A673 (cell line): ENCODE results near the gene MAGEB2.

ENCODE experiments used
- EZH2 ChIP-seq: fragments of 200-600 bp; sonication (generic); IDR thresholded peaks from 2 replicates; pipeline ENCODE4 v1.6.1; 2017; ENCODE audit warnings: borderline replicate concordance, low read depth, mild to moderate bottlenecking, mixed read lengths, antibody characterized with exemption, low read length; ENCODE audit not compliant: poor library complexity, severe bottlenecking
- TF ChIP-seq, protein P1 (sequence below): fragments of 300-800, 200-600 bp; sonication (generic); conservative IDR thresholded peaks from 2 replicates; pipeline ENCODE4 v1.5.1; 2017; ENCODE audit warnings: low read depth, mild to moderate bottlenecking, antibody characterized with exemption, low read length, moderate library complexity, mixed read lengths

DNA sequence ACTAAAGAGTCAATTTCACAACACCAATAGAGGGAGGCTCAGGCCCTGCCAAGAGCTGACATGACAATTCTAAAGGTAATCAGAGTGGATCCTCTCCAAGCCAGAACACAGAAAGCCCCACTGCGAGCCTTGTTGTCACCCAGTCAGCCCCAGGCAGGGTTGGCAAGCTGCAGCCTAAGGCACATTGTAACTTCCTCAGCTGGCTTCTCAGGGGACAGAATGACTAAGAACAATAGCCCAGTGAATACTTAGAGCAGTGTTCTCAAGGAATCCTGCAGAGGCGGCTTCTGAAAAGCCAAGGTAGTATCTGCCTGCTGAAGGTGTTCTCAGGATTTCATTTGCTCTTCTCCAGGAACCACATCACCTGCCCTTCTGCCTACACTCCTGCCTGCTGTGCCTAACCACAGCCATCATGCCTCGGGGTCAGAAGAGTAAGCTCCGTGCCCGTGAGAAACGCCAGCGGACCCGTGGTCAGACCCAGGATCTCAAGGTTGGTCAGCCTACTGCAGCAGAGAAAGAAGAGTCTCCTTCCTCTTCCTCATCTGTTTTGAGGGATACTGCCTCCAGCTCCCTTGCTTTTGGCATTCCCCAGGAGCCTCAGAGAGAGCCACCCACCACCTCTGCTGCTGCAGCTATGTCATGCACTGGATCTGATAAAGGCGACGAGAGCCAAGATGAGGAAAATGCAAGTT, 26.5 kb downstream of the MAGEB2 start, which contains the start of gene MAGEB4:
- TF ChIP-seq, protein P1, sequence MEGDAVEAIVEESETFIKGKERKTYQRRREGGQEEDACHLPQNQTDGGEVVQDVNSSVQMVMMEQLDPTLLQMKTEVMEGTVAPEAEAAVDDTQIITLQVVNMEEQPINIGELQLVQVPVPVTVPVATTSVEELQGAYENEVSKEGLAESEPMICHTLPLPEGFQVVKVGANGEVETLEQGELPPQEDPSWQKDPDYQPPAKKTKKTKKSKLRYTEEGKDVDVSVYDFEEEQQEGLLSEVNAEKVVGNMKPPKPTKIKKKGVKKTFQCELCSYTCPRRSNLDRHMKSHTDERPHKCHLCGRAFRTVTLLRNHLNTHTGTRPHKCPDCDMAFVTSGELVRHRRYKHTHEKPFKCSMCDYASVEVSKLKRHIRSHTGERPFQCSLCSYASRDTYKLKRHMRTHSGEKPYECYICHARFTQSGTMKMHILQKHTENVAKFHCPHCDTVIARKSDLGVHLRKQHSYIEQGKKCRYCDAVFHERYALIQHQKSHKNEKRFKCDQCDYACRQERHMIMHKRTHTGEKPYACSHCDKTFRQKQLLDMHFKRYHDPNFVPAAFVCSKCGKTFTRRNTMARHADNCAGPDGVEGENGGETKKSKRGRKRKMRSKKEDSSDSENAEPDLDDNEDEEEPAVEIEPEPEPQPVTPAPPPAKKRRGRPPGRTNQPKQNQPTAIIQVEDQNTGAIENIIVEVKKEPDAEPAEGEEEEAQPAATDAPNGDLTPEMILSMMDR: no peak
- no peak for TF ChIP-seq EZH2
